NOMO-1 treated with DMSO at 0.1 percent for 48 hours (cell line): ENCODE results near the gene AHSG.

ENCODE experiments used
- DNase-seq: peaks from one replicate; lab custom pipeline; 2025; ENCODE audit not compliant: unreplicated experiment; lab: John Stamatoyannopoulos, UW

The AHSG gene

GRCh38 chr3:186592682-186593081 lies 20.2 kb upstream of the AHSG start:
- DNase-seq: no peak

GRCh38 chr3:186593862-186594261 lies 19.0 kb upstream of the AHSG start:
- DNase-seq: no peak

- DNase-seq: no peak
Observed at GRCh38 chr3:186594591-186595113, 18.2 kb upstream of the AHSG start.

- no peak for DNase-seq
Observed at GRCh38 chr3:186596568-186597287, 16.1 kb upstream of the AHSG start.

- no peak for DNase-seq
Observed at GRCh38 chr3:186598108-186598784, 14.6 kb upstream of the AHSG start.

- DNase-seq: no peak
Observed at GRCh38 chr3:186598794-186599141, 14.1 kb upstream of the AHSG start.

- no peak for DNase-seq
Observed at GRCh38 chr3:186599142-186599784, 13.6 kb upstream of the AHSG start.

- DNase-seq: no peak
Observed at GRCh38 chr3:186599785-186600166, 13.1 kb upstream of the AHSG start.

GRCh38 chr3:186600896-186601295 lies 12.0 kb upstream of the AHSG start:
- DNase-seq: no peak

GRCh38 chr3:186603159-186603558 lies 9.7 kb upstream of the AHSG start:
- DNase-seq: no peak

GRCh38 chr3:186605078-186605477 lies 7.8 kb upstream of the AHSG start:
- DNase-seq: no peak

- DNase-seq: no peak
Observed at GRCh38 chr3:186605561-186606545, 7.0 kb upstream of the AHSG start.

GRCh38 chr3:186608624-186609215 lies 4.1 kb upstream of the AHSG start:
- DNase-seq: no peak

GRCh38 chr3:186609247-186609868 lies 3.5 kb upstream of the AHSG start:
- peak; percentile 11 for DNase-seq

- DNase-seq: no peak
Observed at GRCh38 chr3:186612065-186612464, 795 bp upstream of the AHSG start.

- no peak for DNase-seq
Observed at GRCh38 chr3:186613637-186614265, 891 bp downstream of the AHSG start.

GRCh38 chr3:186614266-186614596 lies 1.4 kb downstream of the AHSG start:
- no peak for DNase-seq

- peak; percentile 76 for DNase-seq
Observed at GRCh38 chr3:186614597-186615483, 2.0 kb downstream of the AHSG start.

- DNase-seq: no peak
Observed at GRCh38 chr3:186616299-186616617, 3.4 kb downstream of the AHSG start.
